GM18505 (cell line): ENCODE data around the gene GHRL.
"Not testable (repeated sequence)": the region's sequence is repeated elsewhere in the genome, so short reads cannot be mapped to it uniquely, and the experiment has no call there.

Experiments used
- ATAC-seq: cut with Tn5 transposase; IDR thresholded peaks from one replicate; pipeline ENCODE4 v1.9.1; 2021; ENCODE audit not compliant: unreplicated experiment
- POLR2A ChIP-seq: IDR thresholded peaks from 4 replicates; pipeline ENCODE4 v1.6.1; 2011; ENCODE audit warnings: borderline replicate concordance; ENCODE audit not compliant: insufficient read depth, insufficient read length; ENCODE audit errors: extremely low read depth

GHRL gene

DNA sequence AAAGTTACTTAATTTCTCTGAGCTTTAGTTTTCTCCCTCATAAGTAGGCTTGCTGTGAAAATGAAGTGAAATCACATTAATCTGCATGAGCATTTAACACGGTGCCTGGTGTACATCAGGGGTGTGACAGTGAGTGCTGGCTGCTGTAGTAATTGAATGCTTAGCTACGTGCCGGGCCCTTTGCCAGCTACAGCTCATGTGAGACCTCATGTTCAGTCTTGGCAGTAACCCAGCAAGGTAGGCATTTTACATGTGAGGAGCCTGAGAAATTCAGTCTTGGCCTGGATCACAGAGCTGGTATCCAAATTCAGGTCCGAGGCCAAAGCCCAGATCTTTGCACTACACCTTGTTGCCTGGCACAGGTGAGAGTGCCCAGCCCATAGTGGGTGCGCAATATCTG, 9.1 kb downstream of the GHRL start:
- ATAC-seq: no peak
- no peak for TF ChIP-seq POLR2A

GRCh38 chr3:10281951-10282350, 10.8 kb downstream of the GHRL start:
- no peak for TF ChIP-seq POLR2A
- ATAC-seq: no peak

DNA sequence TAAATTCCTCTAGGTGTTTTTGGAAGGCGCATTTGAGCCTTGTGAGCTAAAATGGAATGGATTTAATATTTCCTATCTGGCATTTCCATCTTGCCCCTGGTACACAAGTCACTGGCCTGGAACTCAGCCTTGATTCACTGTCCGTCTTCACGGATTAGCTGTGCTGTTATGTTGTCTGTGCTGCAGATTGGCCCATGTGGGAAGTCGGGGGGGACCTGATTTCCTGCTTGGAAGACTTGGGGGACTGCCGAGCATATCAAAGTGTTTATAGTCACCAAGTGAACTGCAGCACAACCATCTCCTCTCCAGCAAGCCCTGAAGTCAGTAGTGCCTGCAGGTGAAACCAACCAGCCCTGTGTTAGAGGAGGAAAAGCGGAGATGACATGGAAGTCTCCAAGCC, 12.2 kb downstream of the GHRL start:
- no peak for ATAC-seq
- TF ChIP-seq POLR2A: no peak

DNA sequence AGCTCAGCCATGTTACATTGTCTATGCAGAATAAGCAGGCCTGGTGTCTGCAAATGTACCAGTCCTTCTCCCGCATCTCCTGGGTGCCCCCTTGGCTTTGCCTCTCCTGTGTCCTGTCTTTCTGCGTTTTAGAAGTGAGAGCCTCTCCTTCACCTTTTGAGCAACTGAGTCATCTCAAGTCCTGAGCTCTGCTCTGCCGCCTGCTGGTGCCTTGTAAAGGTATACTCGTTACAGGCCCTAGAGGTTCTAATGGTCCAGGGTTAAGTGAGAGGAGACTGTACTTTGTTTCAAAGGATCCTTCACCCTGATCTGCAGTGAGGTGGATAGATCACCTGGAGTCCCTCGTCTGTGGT, 12.6 kb downstream of the GHRL start:
- no peak for ATAC-seq
- TF ChIP-seq POLR2A: no peak

DNA sequence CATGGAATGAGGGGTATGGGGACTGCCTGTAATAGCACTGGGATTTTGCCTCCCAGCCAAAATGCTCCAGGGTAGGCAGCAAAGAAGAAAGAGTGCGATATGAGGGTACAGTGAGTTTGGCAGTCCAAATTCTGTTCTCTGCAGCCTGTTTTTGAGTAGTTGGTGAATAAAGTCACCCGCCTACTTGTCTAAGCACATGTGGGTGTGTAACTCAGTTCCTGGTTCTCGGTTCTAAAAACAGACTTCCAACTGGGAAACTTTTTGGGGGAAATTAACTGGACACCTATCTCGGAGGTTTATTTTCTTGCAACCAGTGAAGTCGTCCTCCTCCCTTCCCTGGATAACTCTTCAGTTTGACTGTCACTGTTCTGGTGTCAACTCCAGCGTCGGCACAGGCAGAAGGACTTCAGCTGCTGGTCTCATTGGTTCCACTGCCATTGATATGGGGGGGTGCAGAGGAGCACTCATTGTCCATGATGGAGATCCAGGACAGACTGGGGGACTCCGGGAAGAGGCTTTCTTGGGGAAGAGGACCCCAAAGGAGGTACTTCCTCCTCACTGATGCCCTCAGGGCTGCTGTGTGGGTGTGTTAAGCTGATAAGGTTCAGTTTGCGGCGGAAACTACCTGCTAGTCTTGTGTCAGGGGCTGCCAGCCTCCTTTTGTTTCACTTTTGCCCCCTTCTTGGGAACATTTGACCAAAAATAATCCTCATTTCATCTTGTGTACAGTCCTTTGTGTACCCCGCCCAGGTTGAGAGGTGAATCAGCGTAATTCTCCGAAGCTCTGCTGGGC, 13.2 kb downstream of the GHRL start:
- no peak for ATAC-seq
- no peak for TF ChIP-seq POLR2A

DNA sequence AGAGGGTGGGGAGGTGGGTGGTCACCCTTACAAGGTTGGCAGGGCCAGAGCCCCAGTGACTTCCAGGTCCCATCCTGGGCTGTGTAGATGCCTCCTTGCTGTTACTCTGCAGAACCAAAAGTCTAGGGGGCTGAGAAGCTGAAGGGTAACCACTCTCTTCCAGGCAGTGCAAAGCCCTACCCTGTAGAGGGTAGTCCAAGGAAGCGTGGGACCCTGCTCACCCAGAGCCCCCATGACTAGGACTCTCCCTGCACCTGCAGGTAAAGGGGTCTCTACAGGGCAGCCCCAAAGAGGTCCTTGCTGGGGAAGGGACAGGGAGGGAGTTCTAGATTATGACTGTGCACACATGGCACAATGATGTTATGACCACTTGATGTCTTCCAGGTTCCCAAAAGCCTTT, 14.2 kb downstream of the GHRL start:
- no peak for TF ChIP-seq POLR2A

GRCh38 chr3:10277115-10277625, 15.6 kb downstream of the GHRL start:
- no peak for TF ChIP-seq POLR2A
- no peak for ATAC-seq

More for the DNA sequence above, 14.2 kb downstream of the GHRL start:
- no peak for ATAC-seq

GRCh38 chr3:10274601-10275000, 18.1 kb downstream of the GHRL start:
- no peak for ATAC-seq
- no peak for TF ChIP-seq POLR2A

DNA sequence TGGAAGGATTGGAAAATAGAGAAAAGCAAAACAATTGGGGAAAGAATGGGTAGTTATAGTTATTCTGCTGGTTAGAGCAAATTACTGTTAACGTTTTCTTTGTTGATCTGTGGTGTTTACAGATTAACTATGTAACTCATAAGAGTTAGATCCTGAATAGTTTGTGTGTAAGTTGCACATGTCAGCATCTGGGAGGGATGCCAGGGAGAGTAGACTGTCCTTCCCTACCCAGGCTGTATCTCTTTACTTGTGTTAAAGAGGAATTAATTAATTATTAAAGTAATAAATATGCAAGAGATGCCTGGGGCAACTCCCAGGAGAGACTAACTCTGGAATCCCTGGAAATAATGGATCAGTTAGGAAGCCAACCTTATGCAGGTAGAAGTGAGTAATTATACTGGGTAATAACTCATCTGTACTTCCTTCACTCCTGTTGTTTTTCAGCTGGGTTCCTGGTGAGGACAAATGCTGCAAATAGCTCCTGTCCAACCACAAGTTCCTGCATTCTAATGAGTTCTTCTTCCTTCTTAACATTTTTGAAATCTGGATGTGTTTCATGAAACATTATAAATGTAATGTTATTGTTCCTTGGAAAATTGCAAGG, 18.9 kb downstream of the GHRL start:
- no peak for ATAC-seq
- TF ChIP-seq POLR2A: no peak

- TF ChIP-seq POLR2A: no peak
- ATAC-seq: no peak
These were observed 19.8 kb downstream of the GHRL start for GRCh38 chr3:10272977-10273376.

GRCh38 chr3:10272476-10272875, 20.3 kb downstream of the GHRL start:
- not testable (repeated sequence) for ATAC-seq

DNA sequence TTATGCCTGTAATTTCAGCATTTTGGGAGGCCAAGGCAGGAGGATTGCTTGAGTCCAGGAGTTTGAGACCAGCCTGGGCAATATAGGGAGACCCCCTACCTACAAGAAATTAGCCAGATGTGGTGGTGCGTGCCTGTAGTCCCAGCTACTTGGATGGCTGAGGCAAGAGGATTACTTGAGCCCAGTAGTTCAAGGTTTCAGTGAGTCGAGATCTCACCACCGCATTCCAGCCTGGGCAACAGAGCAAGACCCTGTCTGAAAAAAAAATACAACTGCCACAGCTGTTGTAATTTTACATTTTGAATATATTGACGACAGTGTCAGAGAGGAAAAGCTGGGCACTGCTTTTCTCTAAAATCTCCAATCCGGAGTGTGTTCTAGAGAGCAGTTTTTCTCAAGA, 23.3 kb downstream of the GHRL start:
- no peak for TF ChIP-seq POLR2A
- ATAC-seq: no peak

GRCh38 chr3:10268930-10269329, 23.8 kb downstream of the GHRL start:
- ATAC-seq: no peak
- no peak for TF ChIP-seq POLR2A

GRCh38 chr3:10268116-10268515, 24.6 kb downstream of the GHRL start:
- TF ChIP-seq POLR2A: no peak
- no peak for ATAC-seq

DNA sequence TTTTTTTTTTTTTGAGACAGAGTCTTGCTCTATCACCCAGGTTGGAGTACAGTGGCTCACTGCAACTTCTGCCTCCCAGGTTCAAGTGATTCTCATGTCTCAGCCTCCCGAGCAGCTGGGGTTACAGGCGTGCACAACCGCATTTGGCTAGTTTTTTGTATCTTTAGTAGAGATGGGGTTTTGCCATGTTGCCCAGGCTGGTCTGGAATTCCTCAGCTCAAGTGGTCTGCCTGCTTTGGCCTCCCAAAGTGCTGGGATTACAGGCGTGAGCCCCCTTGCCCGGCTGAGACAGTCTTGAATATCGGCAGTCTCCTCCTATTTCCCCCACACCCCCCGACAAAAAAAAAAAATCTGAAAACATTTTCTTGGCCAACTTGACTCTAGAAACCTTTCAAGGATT, 25.8 kb downstream of the GHRL start:
- ATAC-seq: not testable (repeated sequence)
